Measurements from ENCODE around the gene EEF2K.

DNA sequence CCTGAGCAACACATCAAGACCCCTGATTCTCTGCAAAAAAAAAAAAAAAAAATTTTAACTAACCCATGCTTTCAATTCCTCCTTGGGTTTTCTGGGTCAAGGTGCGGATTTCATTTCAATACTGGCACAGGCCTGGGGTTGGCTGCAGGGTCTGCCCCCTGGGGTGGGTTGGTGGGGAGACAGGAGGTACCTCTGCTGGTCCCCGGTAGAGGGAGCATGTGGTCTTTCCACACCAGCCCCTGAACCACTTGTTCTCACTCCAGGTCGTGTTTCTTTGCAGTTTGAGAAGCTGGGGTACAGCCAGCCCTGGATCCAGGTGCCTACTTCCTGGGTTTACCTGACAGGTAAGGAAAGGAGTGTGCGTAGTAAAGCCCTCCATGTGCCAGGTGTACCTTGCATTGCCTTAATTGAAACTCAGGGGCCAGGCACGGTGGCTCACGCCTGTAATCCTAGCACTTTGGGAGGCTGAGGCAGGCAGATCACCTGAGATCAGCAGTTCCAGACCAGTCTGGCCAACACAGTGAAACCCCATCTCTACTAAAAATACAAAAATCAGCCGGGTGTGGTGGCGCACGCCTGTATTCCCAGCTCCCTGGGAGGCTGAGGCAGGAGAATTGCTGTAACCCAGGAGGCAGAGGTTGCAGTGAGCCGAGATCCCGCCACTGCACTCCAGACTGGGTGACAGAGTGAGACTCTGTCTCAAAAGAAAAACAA, 22.0 kb upstream of the EEF2K start:
- TF ChIP-seq, protein P1, sequence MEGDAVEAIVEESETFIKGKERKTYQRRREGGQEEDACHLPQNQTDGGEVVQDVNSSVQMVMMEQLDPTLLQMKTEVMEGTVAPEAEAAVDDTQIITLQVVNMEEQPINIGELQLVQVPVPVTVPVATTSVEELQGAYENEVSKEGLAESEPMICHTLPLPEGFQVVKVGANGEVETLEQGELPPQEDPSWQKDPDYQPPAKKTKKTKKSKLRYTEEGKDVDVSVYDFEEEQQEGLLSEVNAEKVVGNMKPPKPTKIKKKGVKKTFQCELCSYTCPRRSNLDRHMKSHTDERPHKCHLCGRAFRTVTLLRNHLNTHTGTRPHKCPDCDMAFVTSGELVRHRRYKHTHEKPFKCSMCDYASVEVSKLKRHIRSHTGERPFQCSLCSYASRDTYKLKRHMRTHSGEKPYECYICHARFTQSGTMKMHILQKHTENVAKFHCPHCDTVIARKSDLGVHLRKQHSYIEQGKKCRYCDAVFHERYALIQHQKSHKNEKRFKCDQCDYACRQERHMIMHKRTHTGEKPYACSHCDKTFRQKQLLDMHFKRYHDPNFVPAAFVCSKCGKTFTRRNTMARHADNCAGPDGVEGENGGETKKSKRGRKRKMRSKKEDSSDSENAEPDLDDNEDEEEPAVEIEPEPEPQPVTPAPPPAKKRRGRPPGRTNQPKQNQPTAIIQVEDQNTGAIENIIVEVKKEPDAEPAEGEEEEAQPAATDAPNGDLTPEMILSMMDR (IDR thresholded peaks at IDR 0.05), result no peak
- TF ChIP-seq POLR2A (IDR thresholded peaks at IDR 0.05), result no peak
- no peak for TF ChIP-seq POLR2AphosphoS5 (IDR thresholded peaks at IDR 0.05)
